ENCODE data around the gene SIPA1L3. TPM values are rescaled to one million over a fixed set of nuclear protein-coding genes. Genes with fewer than 3 reads are reported as not detected.

SIPA1L3 gene
- total and polyA plus RNA-seq, 2 of the 13 experiments (the other 11 are each of a cell fraction or from before 2014, with no cell fraction given): 5.5 to 7.7 TPM

DNA sequence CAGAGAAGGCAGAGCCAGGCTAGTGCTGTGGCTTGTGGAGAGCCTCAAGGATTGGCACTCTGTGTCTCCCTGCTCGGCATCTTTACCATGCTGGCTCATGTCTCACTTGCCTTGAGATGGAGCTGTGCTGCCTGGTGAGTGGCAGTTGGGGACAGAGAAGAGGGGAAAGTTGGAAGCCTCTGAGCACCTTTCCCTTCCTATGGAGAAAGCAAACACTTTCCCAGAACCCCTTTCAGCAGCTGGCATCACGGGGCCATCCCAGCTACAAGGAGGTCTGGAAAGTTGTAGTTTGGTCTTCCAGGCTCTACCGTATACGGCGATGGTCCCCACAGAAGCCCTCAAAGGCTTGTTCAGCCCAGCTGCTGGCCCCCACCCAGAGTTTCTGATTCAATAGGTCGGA is 258.3 kb downstream of the SIPA1L3 start (continued):
- TF ChIP-seq ZNF431 (CRISPR knock-in tag; IDR thresholded peaks at IDR 0.05; ENCODE audit: borderline replicate concordance, low read depth) (no peak), ZFY (CRISPR knock-in tag; IDR thresholded peaks at IDR 0.05) (no peak), FOXC1 (CRISPR knock-in tag; IDR thresholded peaks at IDR 0.05; ENCODE audit: borderline replicate concordance) (no peak)
- TF ChIP-seq, protein P1, sequence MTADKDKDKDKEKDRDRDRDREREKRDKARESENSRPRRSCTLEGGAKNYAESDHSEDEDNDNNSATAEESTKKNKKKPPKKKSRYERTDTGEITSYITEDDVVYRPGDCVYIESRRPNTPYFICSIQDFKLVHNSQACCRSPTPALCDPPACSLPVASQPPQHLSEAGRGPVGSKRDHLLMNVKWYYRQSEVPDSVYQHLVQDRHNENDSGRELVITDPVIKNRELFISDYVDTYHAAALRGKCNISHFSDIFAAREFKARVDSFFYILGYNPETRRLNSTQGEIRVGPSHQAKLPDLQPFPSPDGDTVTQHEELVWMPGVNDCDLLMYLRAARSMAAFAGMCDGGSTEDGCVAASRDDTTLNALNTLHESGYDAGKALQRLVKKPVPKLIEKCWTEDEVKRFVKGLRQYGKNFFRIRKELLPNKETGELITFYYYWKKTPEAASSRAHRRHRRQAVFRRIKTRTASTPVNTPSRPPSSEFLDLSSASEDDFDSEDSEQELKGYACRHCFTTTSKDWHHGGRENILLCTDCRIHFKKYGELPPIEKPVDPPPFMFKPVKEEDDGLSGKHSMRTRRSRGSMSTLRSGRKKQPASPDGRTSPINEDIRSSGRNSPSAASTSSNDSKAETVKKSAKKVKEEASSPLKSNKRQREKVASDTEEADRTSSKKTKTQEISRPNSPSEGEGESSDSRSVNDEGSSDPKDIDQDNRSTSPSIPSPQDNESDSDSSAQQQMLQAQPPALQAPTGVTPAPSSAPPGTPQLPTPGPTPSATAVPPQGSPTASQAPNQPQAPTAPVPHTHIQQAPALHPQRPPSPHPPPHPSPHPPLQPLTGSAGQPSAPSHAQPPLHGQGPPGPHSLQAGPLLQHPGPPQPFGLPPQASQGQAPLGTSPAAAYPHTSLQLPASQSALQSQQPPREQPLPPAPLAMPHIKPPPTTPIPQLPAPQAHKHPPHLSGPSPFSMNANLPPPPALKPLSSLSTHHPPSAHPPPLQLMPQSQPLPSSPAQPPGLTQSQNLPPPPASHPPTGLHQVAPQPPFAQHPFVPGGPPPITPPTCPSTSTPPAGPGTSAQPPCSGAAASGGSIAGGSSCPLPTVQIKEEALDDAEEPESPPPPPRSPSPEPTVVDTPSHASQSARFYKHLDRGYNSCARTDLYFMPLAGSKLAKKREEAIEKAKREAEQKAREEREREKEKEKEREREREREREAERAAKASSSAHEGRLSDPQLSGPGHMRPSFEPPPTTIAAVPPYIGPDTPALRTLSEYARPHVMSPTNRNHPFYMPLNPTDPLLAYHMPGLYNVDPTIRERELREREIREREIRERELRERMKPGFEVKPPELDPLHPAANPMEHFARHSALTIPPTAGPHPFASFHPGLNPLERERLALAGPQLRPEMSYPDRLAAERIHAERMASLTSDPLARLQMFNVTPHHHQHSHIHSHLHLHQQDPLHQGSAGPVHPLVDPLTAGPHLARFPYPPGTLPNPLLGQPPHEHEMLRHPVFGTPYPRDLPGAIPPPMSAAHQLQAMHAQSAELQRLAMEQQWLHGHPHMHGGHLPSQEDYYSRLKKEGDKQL (CRISPR knock-in tag; IDR thresholded peaks at IDR 0.05; ENCODE audit: low read depth): no peak

DNA sequence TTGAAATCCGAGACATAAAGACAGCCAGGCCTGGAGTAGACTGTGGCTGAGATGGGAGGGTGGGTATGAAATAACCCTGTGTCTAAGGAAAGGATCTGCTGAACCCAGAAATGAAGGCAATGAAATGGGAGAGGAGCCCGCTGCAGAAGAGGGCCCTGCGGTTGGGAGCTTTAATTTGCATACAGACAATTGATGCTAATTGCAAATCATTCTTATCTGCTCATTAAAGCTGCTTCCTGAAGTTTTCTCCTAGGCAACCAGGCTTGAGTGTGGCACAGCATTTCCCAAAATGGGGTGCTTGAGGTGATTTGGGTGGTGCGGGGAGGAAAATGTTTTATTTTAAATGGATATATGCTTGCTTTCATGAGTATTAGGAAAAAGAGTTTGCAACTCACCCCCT is 261.6 kb downstream of the SIPA1L3 start:
- Histone ChIP-seq H3K79me2 (ENCODE audit: insufficient read depth, low read length) (no peaks in the 10 kb centered on the region), H3K4me3 (replicated peaks in 1 of 3; ENCODE audit: insufficient read depth in 1 of 3, low read depth in 2 of 3, low read length in 3 of 3) (no peak overlapping the region), H3K27me3 (ENCODE audit: control insufficient read depth in 1 of 2, insufficient read depth in 2 of 2, low read length in 2 of 2) (no peaks in the 10 kb centered on the region), H3K36me3 (replicated peaks in 1 of 2; ENCODE audit: control insufficient read depth in 1 of 2, insufficient read depth in 2 of 2, low read length in 2 of 2) (peaks cover 6 to 21% of the 10 kb centered on the region in 2 experiments; a peak in 4 of 5 replicates), H3K27ac (ENCODE audit: extremely low read length, insufficient read depth, low read length) (no peak overlapping the region), H3K9ac (ENCODE audit: insufficient read depth, low read depth, low read length) (no peak overlapping the region), H3K4me1 (ENCODE audit: insufficient read depth, low read length) (no peaks in the 10 kb centered on the region), H3K4me2 (ENCODE audit: low read depth, low read length) (no peak overlapping the region), H2AFZ (ENCODE audit: low read length) (no peak overlapping the region), H3K9me3 (ENCODE audit: low read length) (no peaks in the 10 kb centered on the region), H4K20me1 (ENCODE audit: insufficient read depth, low read length) (no peaks in the 10 kb centered on the region)
- BruUV-seq (replicated peaks): no TSS peak
- DNase-seq (ENCODE audit: low spot score) (no peak), FAIRE-seq (no peak), ATAC-seq (no peak)
- no peak for TF ChIP-seq TSC22D2 (CRISPR knock-in tag; IDR thresholded peaks at IDR 0.05; ENCODE audit: borderline replicate concordance)
- ChIA-PET POLR2A (no interaction called here), CTCF (ENCODE audit: low intra/inter-chr PET ratio, low total read pairs) (no interaction called here)
- in situ Hi-C loops (cut with HindIII; ENCODE audit: extremely low pct_ligation_motif_present, low pct_unique_long_range_greater_than_20kb) (no loop called here), intact Hi-C loops (cut with micrococcal nuclease; ENCODE audit: unreplicated experiment) (no loop called here)
- 100% methylated on average over 4 of the region's 4 CpGs for WGBS (ENCODE audit: low lambda C conversion rate)
